Endothelial cell of umbilical vein (primary cell): ENCODE data around the gene ZNF365. TPM values are rescaled to one million over a fixed set of nuclear protein-coding genes. Genes with fewer than 3 reads are reported as not detected.

ENCODE experiments used
- BruUV-seq: library from RNA; stranded (reverse); fragments of 400-500 nt; replicated peaks from 2 replicates; lab custom pipeline; 2021; lab: Mats Ljungman, UMichigan
- CTCF ChIA-PET: fragments of 300-600, 350-600 bp; sonication (Branson Sonifier 250); formaldehyde crosslinking; loops from one replicate; lab custom pipeline; 2021; ENCODE audit warnings: antibody characterized with exemption, inconsistent platforms; lab: Charles Lee
- POLR2A ChIA-PET: fragments of 300-600, 350-600 bp; sonication (Branson Sonifier 250); formaldehyde crosslinking; loops from one replicate; lab custom pipeline; 2021; ENCODE audit warnings: antibody characterized with exemption, inconsistent platforms; lab: Charles Lee
- DNase-seq: peaks from one replicate; pipeline ENCODE4 v3.0.0-alpha.2; 2011; ENCODE audit warnings: low read depth, low spot score
- FAIRE-seq: peaks from 2 replicates; lab custom pipeline; 2011; peaks lifted over from hg19 to GRCh38; lab: Jason Lieb, UNC
- H2AFZ ChIP-seq: 2 replicates; pipeline ENCODE4 v1.6.0; 2012; ENCODE audit warnings: low read depth, low read length, control low read depth, inconsistent platforms
- H3K27ac ChIP-seq: 2 replicates; pipeline ENCODE4 v1.5.1; 2011; ENCODE audit warnings: low read depth, mild to moderate bottlenecking, control low read depth, low read length, moderate library complexity; ENCODE audit not compliant: insufficient read depth
- H3K27me3 ChIP-seq, 2 experiments: 2 replicates each; pipeline versions ENCODE4 v1.6.0 to v1.6.1; 2011; ENCODE audit warnings: low read length in 2 of 2, mixed read lengths in 1 of 2; ENCODE audit not compliant: control insufficient read depth in 2 of 2, insufficient read depth in 2 of 2
- H3K36me3 ChIP-seq, 2 experiments: 2 replicates in 1 of 2; 3 replicates in 1 of 2; pipeline ENCODE4 v1.5.1; 2011; ENCODE audit warnings: low read length in 2 of 2, mild to moderate bottlenecking in 1 of 2, moderate library complexity in 1 of 2; ENCODE audit not compliant: control insufficient read depth in 2 of 2, insufficient read depth in 2 of 2; ENCODE audit errors: extremely low read depth in 1 of 2
- H3K4me1 ChIP-seq: 3 replicates; pipeline ENCODE4 v1.5.1; 2011; ENCODE audit warnings: mild to moderate bottlenecking, low read length; ENCODE audit not compliant: control insufficient read depth, insufficient read depth; ENCODE audit errors: extremely low read depth
- H3K4me2 ChIP-seq: 2 replicates; pipeline ENCODE4 v1.6.1; 2011; ENCODE audit warnings: low read length, control low read depth, mixed read lengths; ENCODE audit not compliant: insufficient read depth
- H3K4me3 ChIP-seq, 3 experiments: fragments of 200-600 bp in 1 of 3; sonication (generic), shearing (Covaris generic) in 1 of 3; replicated peaks in 1 of 3; 2 replicates each; pipeline ENCODE4 v1.5.1; 2011 to 2016; ENCODE audit warnings: control low read depth in 3 of 3, low read length in 3 of 3, mild to moderate bottlenecking in 2 of 3, inconsistent platforms in 1 of 3, low read depth in 1 of 3, moderate library complexity in 1 of 3; ENCODE audit not compliant: insufficient read depth in 1 of 3
- H3K79me2 ChIP-seq: 2 replicates; pipeline ENCODE4 v1.6.0; 2012; ENCODE audit warnings: low read length, inconsistent platforms; ENCODE audit not compliant: control insufficient read depth, insufficient read depth
- H3K9ac ChIP-seq: replicated peaks from 2 replicates; pipeline ENCODE3; 2011; ENCODE audit warnings: low read length, control low read depth; ENCODE audit not compliant: insufficient read depth; ENCODE audit errors: extremely low read depth
- H3K9me1 ChIP-seq: replicated peaks from 3 replicates; pipeline ENCODE4 v1.6.0; 2011; ENCODE audit warnings: mild to moderate bottlenecking, low read length; ENCODE audit not compliant: control insufficient read depth, insufficient read depth; ENCODE audit errors: extremely low read depth
- H3K9me3 ChIP-seq: replicated peaks from 2 replicates; pipeline ENCODE4 v1.5.1; 2012; ENCODE audit warnings: low read length, inconsistent platforms; ENCODE audit not compliant: control insufficient read depth, insufficient read depth
- H4K20me1 ChIP-seq: replicated peaks from 2 replicates; pipeline ENCODE3; 2011; ENCODE audit warnings: mild to moderate bottlenecking, low read length; ENCODE audit not compliant: control insufficient read depth, insufficient read depth; ENCODE audit errors: extremely low read depth
- EZH2 ChIP-seq: IDR thresholded peaks from 2 replicates; pipeline ENCODE4 v1.6.1; 2012; ENCODE audit warnings: borderline replicate concordance, low read depth, mild to moderate bottlenecking, moderate library complexity, low read length, inconsistent platforms; ENCODE audit not compliant: severe bottlenecking
- FOS ChIP-seq: IDR thresholded peaks from 2 replicates; pipeline ENCODE4 v1.6.1; 2011; ENCODE audit warnings: mild to moderate bottlenecking, low read length, moderate library complexity, borderline replicate concordance; ENCODE audit not compliant: insufficient read depth
- GATA2 ChIP-seq: IDR thresholded peaks from 2 replicates; pipeline ENCODE4 v1.7.0; 2011; ENCODE audit warnings: low read depth, mild to moderate bottlenecking, moderate library complexity, mixed read lengths, low read length; ENCODE audit not compliant: insufficient read length, insufficient read depth
- JUN ChIP-seq: IDR thresholded peaks from 2 replicates; pipeline ENCODE4 v1.6.1; 2011; ENCODE audit warnings: borderline replicate concordance, low read depth; ENCODE audit not compliant: insufficient read length, insufficient read depth
- MAX ChIP-seq: IDR thresholded peaks from 2 replicates; pipeline ENCODE4 v1.6.1; 2011; ENCODE audit not compliant: insufficient read depth, insufficient read length
- MYC ChIP-seq: IDR thresholded peaks from one replicate; pipeline ENCODE4 v1.6.1; 2011; ENCODE audit warnings: mild to moderate bottlenecking, low read depth, low read length
- POLR2A ChIP-seq: IDR thresholded peaks from 2 replicates; pipeline ENCODE4 v1.6.1; 2012; ENCODE audit warnings: low read depth, mild to moderate bottlenecking, control low read depth, low read length
- POLR2AphosphoS5 ChIP-seq: IDR thresholded peaks from 2 replicates; pipeline ENCODE4 v1.6.1; 2012; ENCODE audit warnings: low read depth, mild to moderate bottlenecking, control low read depth, low read length, moderate library complexity; ENCODE audit not compliant: insufficient read depth
- dilution Hi-C: fragments of 300-500 bp; cut with MboI; formaldehyde crosslinking; loops from one replicate; pipeline ENCODE4 v1.15.0; 2019; ENCODE audit warnings: low sequenced_read_pairs; ENCODE audit not compliant: extremely low pct_ligation_motif_present
- intact Hi-C: fragments of 100-400 bp; cut with micrococcal nuclease; formaldehyde crosslinking; loops from one replicate; pipeline ENCODE4 v1.10.0; 2022
- polyA plus RNA-seq, 4 experiments: library from polyadenylated mRNA; depleted of rRNA in 3 of 4; stranded (reverse) in 3 of 4; unstranded in 1 of 4; fragments of >200 nt; gene quantifications; 2 replicates each; pipeline versions ENCODE4 v1.2.1 to v1.2.3, GENCODE V29; 2011 to 2012; ENCODE audit warnings: missing spikeins in 1 of 4
- total RNA-seq: library from RNA; stranded (reverse); gene quantifications from 2 replicates; pipeline ENCODE4 v1.2.3, GENCODE V29; 2021
- TF ChIP-seq, protein P1 (sequence below), 2 donors: IDR thresholded peaks; 1 replicate in 1 of 2; 2 replicates in 1 of 2; pipeline ENCODE4 v1.5.1; 2011; ENCODE audit warnings: low read length in 2 of 2, mild to moderate bottlenecking in 2 of 2, moderate library complexity in 2 of 2, control low read depth in 1 of 2, inconsistent platforms in 1 of 2, low read depth in 1 of 2; ENCODE audit not compliant: insufficient read depth in 1 of 2; ENCODE audit errors: extremely low read depth in 1 of 2

ZNF365 gene
- total and polyA plus RNA-seq, 2 donors (not counting 3 experiments of a cell fraction or from before 2014, with no cell fraction given): 1.3 to 2.9 TPM

- intact Hi-C loops (no loop called here), dilution Hi-C loops (no loop called here)
- DNase-seq: no peak
- Histone ChIP-seq H3K27me3 (no peaks in the 10 kb centered on the region), H2AFZ (no peak overlapping the region), H3K9ac (no peak overlapping the region), H3K4me2 (no peak overlapping the region), H3K9me1 (no peaks in the 10 kb centered on the region), H3K79me2 (no peaks in the 10 kb centered on the region), H4K20me1 (no peaks in the 10 kb centered on the region), H3K4me1 (peaks cover 36% of the 10 kb centered on the region), H3K36me3 (no peaks in the 10 kb centered on the region), H3K9me3 (no peaks in the 10 kb centered on the region), H3K4me3 (no peak overlapping the region), H3K27ac (peak overlapping the region; percentile 33)
- BruUV-seq: no TSS peak
- no peak for FAIRE-seq
- ChIA-PET POLR2A (no interaction called here), CTCF (interaction anchor here (0.5 to 1.5 kb wide), 2 partner anchors 37 to 47 kb away, joined by 3 to 4 read pairs; no protein-coding TSS in a partner anchor)
- TF ChIP-seq JUN (no peak), FOS (no peak), EZH2 (no peak), GATA2 (no peak), MYC (no peak), MAX (no peak), POLR2A (no peak), POLR2AphosphoS5 (no peak)
- TF ChIP-seq, protein P1, sequence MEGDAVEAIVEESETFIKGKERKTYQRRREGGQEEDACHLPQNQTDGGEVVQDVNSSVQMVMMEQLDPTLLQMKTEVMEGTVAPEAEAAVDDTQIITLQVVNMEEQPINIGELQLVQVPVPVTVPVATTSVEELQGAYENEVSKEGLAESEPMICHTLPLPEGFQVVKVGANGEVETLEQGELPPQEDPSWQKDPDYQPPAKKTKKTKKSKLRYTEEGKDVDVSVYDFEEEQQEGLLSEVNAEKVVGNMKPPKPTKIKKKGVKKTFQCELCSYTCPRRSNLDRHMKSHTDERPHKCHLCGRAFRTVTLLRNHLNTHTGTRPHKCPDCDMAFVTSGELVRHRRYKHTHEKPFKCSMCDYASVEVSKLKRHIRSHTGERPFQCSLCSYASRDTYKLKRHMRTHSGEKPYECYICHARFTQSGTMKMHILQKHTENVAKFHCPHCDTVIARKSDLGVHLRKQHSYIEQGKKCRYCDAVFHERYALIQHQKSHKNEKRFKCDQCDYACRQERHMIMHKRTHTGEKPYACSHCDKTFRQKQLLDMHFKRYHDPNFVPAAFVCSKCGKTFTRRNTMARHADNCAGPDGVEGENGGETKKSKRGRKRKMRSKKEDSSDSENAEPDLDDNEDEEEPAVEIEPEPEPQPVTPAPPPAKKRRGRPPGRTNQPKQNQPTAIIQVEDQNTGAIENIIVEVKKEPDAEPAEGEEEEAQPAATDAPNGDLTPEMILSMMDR (IDR thresholded peaks at IDR 0.05; ENCODE audit: extremely low read depth in 1 of 2, insufficient read depth in 1 of 2, low read depth in 1 of 2, low read length in 2 of 2): no peak
Observed at GRCh38 chr10:62377026-62377415, 2.9 kb downstream of the ZNF365 start.
